ENCODE measurements around the gene KAT6B.

KAT6B gene

GRCh38 chr10:74824184-74824899, 2.1 kb upstream of the KAT6B start:
- no peak for DNase-seq

- no peak for DNase-seq
These were observed 1.5 kb upstream of the KAT6B start for GRCh38 chr10:74824900-74825370.

- DNase-seq: peak; percentile 31
These were observed 844 bp upstream of the KAT6B start for GRCh38 chr10:74825371-74826141.

GRCh38 chr10:74827045-74827441, 643 bp downstream of the KAT6B start:
- no peak for DNase-seq

- DNase-seq: no peak
These were observed 1.3 kb downstream of the KAT6B start for GRCh38 chr10:74827694-74828093.

DNA sequence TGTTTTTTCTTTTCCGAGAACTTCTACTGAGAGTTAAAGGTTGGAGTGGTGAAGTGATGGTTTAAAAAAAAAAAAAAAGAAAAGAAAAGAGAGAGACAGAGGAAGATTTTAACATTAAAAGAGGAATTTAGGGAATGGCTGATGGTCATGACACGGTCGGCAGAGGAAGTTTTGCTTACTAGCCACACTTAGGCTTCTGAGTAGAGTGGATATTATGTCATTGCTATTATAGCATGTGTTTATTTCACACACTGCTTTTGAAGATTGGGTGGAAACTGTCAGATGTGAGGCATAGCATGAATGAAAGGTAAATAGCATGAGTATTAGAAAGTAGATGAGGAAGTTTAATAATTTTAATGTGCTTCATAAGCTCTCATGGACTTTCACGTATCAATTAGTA, 2.5 kb downstream of the KAT6B start:
- DNase-seq: no peak

DNA sequence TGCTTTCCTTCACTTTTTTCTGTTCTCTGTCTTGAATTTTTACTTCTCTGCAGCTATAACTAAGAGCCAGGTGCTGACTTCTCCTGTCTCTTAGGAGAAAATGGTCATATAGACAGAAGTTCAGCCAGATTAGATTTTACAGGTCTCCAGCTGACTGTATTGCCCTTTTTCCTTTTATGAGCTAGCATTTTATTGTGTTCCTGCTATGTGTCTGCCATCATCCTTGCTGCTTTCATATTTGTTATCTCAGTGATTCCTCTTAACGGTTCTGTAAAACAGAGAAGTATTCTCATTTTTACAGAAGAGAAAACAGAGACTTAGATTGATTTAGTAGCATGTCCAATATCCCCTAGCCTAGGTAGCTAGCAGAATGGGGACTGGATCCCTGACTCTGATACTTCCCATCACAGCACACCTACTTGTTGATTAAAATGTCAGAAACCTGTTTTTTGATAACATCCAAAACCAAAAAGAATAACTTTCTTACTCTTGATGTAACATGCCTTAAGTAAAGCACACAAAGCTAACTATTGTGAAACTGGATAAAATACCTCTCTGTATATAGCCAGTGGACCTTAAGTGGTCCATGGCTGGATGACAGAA, 5.2 kb downstream of the KAT6B start:
- no peak for DNase-seq

DNA sequence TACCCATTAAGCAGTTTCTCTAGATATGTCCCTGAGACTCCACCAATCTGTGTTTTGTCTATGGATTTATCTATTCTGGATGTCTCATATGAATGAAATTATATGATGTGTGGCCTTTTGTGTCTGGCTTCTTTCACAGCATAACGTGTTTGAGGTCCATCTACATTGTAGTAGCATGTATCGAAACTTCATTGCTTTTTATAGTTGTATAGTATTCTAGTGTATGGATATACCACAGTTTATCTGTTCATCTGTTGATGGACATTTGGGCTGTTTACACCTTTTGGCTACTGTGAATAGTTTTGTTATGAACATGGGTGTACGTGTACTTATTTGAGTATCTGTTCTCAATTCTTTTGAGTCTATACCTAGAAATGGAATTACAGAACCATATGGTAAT, 9.6 kb downstream of the KAT6B start:
- DNase-seq: no peak

- DNase-seq: no peak
These were observed 10.5 kb downstream of the KAT6B start for GRCh38 chr10:74836877-74837276.

GRCh38 chr10:74837743-74838142, 11.3 kb downstream of the KAT6B start:
- DNase-seq: peak; percentile 40

- DNase-seq: no peak
These were observed 13.3 kb downstream of the KAT6B start for GRCh38 chr10:74839708-74840107.

DNA sequence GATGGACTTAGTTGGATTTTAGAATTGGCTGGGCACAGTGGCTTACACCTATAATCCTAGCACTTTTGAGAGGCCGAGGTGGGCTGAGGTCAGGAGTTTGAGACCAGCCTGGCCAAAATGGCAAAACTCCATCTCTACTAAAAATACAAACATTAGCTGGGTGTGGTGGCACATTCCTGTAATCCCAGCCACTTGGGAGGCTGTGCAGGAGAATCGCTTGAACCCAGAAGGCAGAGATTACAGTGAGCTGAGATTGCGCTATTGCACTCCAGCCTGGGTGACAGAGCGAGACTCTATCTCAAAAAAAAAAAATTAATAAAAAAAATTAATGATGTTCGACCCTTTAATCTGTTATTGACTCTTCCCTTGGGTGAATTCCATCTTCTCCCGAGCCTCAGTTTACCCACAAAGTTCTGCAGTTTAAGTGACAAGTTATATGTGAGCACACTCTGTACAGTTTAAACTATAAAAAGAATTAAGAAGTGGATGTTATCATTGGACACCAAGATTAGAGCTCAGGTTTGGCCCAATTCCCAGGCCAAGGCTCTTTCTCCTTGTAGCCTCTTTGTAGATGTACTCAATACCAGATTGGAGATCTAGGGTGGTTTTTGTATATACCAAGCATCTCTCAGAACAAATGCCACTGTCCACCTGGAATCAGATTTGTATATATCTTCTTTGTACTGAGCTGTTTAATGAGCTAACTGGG, 15.0 kb downstream of the KAT6B start:
- no peak for DNase-seq

- no peak for DNase-seq
These were observed 16.0 kb downstream of the KAT6B start for GRCh38 chr10:74842301-74842954.

GRCh38 chr10:74846958-74847357, 20.6 kb downstream of the KAT6B start:
- no peak for DNase-seq

DNA sequence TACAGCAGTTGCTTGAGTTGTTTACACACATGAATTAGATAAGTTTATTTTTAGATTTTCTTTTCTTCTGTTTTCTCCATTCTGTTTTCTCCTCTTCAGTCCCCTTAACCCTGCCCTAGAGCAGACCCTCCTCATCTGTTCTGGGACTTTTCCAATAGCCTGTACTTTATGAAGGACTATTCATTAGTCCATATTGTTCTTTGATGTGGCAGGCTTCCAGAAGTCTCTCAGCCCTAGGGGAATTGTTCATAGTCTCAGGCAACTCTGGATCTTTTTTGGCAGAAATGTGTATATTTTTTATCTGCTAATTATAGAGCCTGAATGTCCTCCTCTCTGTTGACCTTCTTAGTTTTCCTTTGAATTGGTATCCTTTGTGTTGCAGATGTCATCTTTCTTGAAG, 25.4 kb downstream of the KAT6B start:
- no peak for DNase-seq

DNA sequence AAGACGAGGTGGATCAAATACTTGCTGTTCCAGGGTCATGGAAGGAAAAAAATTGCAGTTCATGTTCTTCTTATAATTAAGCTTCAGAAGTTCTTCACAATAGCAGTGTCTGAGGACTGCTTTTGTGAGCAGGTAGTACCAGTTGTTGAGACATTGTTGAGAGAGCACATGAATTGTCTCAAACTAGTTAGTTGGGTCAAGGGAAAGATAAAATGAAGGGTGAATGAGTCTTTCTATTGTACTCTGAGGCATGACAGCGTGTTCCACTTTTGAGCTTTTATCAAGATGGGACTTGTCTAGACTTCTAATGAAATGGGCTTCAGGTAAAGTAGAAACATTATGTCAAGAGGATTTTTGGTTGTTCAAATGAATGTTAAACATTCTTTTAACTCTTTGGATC, 26.0 kb downstream of the KAT6B start:
- no peak for DNase-seq

DNA sequence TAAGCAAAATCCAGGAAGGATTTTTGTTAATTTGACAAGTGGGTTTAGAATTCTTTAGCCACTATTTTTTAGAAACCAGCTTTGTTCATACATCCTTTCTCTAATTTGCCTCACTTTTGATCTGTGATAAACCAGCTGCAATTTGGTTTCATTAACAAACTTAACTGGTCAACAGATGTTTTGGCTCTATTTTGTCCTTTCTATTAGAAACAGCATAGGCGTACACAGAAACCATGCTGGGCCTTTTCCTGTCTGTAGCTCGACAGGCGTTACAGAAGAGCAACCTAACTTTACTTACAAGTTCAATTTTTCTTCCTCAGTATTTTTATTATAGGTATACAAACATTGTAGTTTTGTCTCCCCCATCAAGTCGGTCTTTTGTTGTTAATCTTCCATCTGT, 28.2 kb downstream of the KAT6B start:
- DNase-seq: no peak

DNA sequence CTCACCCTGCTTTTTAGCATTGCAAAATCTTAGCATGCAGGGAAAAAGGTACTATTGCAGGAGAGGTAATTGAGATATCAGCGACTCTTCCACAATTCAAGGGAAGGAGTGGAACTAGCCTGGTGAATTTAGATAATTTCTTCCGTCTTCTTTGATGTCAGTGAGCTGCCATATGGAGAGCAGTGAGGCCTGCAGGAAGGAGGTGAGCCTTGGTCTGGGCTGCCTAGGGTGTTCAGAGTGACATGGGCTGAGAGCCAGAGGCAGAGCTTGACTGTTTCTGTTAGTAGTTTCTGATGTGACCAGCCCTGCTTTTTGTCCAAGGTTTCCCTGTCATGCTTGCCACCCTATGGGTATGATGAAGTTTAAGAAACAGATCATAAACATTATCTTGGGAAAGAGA, 28.6 kb downstream of the KAT6B start:
- DNase-seq: no peak

DNA sequence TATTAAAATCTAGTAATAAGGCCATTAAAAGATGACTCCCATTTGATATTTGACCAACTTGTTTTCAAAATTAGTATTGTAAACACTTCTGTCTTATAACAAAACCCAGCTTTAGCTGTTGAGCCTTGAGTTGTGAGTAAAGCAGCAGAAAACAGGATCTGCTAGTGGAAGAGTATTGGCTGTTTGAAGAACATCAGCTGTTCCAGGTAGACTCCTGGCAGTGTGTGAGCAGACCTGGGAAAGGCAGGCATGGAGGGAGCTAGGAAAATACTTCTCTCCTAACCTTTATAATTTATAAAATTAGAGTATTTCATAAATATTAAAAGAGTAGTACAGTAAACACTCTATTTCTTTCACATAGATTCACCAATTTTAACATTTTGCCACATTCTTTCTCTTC, 29.0 kb downstream of the KAT6B start:
- no peak for DNase-seq

DNA sequence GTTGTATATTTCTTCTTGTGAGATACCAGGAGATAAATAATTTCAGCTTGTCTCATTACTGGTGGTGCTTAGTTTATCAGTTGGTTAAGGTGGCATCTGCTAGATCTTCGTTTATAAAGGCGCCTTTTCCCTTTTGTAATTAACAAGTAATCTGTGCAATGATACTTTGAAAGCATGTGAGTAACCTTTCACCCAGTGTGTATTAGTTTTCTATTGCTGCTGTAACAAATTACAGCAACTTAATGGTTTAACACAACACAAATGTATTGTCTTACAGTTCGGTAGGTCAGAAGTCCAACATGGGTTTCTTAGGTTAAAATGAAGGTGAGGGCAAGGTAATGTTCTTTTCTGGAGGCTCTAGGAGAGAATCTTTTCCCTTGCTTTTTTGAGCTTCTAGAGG, 30.5 kb downstream of the KAT6B start:
- DNase-seq: no peak

- no peak for DNase-seq
These were observed 31.2 kb downstream of the KAT6B start for GRCh38 chr10:74857586-74857985.

DNA sequence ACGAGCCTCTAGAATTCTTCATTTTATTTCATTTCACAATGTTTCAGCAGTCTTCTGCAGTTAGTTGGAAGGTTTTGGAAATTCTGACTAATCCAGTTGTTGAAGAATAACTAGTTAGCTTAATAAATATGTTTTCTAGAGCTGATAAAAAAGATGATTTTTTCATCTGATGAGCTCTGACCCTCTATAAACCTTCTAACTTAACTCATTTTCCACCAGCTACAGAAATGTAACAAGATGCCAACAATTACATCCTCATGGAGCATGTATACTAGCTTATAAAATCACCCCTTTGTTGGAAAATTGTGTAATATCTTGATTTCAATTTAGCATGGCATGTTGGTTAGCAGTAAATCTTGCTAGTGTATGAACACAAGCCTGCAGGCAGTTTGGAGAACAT, 33.1 kb downstream of the KAT6B start:
- no peak for DNase-seq

DNA sequence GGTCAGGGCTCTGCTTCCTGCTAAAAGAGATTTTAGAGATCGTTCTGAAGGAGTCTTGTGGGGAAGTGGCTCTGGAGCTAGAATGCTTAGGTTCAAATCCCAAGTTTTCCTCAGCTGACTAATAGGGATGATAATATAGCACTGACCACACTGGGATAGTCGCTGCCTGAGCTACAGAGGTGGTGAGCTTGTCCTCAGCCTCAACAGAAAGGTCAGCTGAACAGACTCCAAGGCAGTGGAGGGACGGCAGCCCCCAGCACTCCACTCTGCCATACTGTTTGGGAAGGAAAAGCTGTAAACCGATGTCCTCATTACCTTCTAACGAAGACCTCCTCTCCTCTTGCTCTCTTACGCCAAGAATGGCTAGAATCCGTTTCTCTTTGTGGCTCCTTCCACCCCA, 36.2 kb downstream of the KAT6B start:
- no peak for DNase-seq
